SH-SY5Y (cell line): ENCODE measurements around the gene SMYD4.

Experiments
- GATA2 ChIP-seq: IDR thresholded peaks from 2 replicates; pipeline ENCODE4 v1.6.1; 2011; ENCODE audit warnings: mild to moderate bottlenecking, low read depth, low read length
- GATA3 ChIP-seq: IDR thresholded peaks from 2 replicates; pipeline ENCODE4 v1.6.1; 2011; ENCODE audit warnings: low read depth, mild to moderate bottlenecking, low read length, moderate library complexity

GRCh38 chr17:1800240-1800639 is 29.5 kb downstream of the SMYD4 start:
- TF ChIP-seq GATA2 (no peak), GATA3 (no peak)
